Large intestine (tissue), 3 donors: ENCODE results near the gene MAOB. TPM values are rescaled to one million over a fixed set of nuclear protein-coding genes. Genes with fewer than 3 reads are reported as not detected.

Source experiments
- DNase-seq, 2 donors: peaks; one replicate each; pipeline versions ENCODE4 v3.0.0 to v3.0.0-alpha.2; 2013
- H3K27ac ChIP-seq: one replicate; pipeline ENCODE4 v1.5.1; 2013; ENCODE audit warnings: low read length
- H3K27me3 ChIP-seq: 2 replicates; pipeline ENCODE4 v1.6.1; 2013; ENCODE audit warnings: low read length; ENCODE audit not compliant: control insufficient read depth, insufficient read depth
- H3K36me3 ChIP-seq: 2 replicates; pipeline ENCODE4 v1.6.1; 2013; ENCODE audit warnings: low read length; ENCODE audit not compliant: control insufficient read depth, insufficient read depth
- H3K4me1 ChIP-seq: one replicate; pipeline ENCODE4 v1.6.1; 2013; ENCODE audit warnings: low read length; ENCODE audit not compliant: control insufficient read depth, insufficient read depth
- H3K4me3 ChIP-seq: one replicate; pipeline ENCODE4 v1.5.1; 2013; ENCODE audit warnings: low read length
- H3K9me3 ChIP-seq: one replicate; pipeline ENCODE4 v1.6.1; 2013; ENCODE audit warnings: mild to moderate bottlenecking, low read depth, low read length, moderate library complexity; ENCODE audit not compliant: control insufficient read depth
- WGBS: methylation state at CpG from one replicate; pipeline ENCODE4 v1.1.5; 2013; ENCODE audit warnings: low lambda C conversion rate; ENCODE audit not compliant: insufficient coverage; 5-methylcytosine and 5-hydroxymethylcytosine counted together
- polyA plus RNA-seq: library from polyadenylated mRNA; unstranded; fragments of 120-200 nt; gene quantifications from one replicate; pipeline ENCODE4 v1.2.1, GENCODE V29; 2013

The MAOB gene
- polyA plus RNA-seq, 1 donor, result 130 TPM

GRCh38 chrX:43836435-43837184 lies 45.6 kb downstream of the MAOB start:
- 0% methylated on average over 2 of the region's 3 CpGs for WGBS
- H3K4me1 ChIP-seq, result no peaks in the 10 kb centered on the region
- H3K4me3 ChIP-seq, result no peak overlapping the region
- H3K36me3 ChIP-seq, result peaks cover 4% of the 10 kb centered on the region
- H3K9me3 ChIP-seq, result no peaks in the 10 kb centered on the region
- DNase-seq, result peak in 1 of 2 donors; percentile 8
- no peaks in the 10 kb centered on the region for H3K27me3 ChIP-seq
- no peak overlapping the region for H3K27ac ChIP-seq

GRCh38 chrX:43835559-43835958 lies 46.7 kb downstream of the MAOB start:
- no peak overlapping the region for H3K4me3 ChIP-seq
- H3K36me3 ChIP-seq, result peaks cover 4% of the 10 kb centered on the region
- no CpG with 5 or more reads among the region's 1 CpG for WGBS
- no peaks in the 10 kb centered on the region for H3K4me1 ChIP-seq
- DNase-seq, result no peak
- no peaks in the 10 kb centered on the region for H3K27me3 ChIP-seq
- H3K9me3 ChIP-seq, result no peaks in the 10 kb centered on the region
- no peak overlapping the region for H3K27ac ChIP-seq

GRCh38 chrX:43827791-43828190 lies 54.5 kb downstream of the MAOB start:
- Histone ChIP-seq H3K27me3 (no peaks in the 10 kb centered on the region), H3K9me3 (no peaks in the 10 kb centered on the region), H3K27ac (no peak overlapping the region), H3K36me3 (peaks cover 5% of the 10 kb centered on the region), H3K4me3 (no peak overlapping the region), H3K4me1 (peaks cover 8% of the 10 kb centered on the region)
- DNase-seq, result no peak

GRCh38 chrX:43822014-43822413 lies 60.2 kb downstream of the MAOB start:
- no peaks in the 10 kb centered on the region for H3K9me3 ChIP-seq
- H3K4me3 ChIP-seq, result no peak overlapping the region
- no CpG with 5 or more reads among the region's 1 CpG for WGBS
- H3K27ac ChIP-seq, result no peak overlapping the region
- peaks cover 5% of the 10 kb centered on the region for H3K36me3 ChIP-seq
- H3K4me1 ChIP-seq, result peaks cover 4% of the 10 kb centered on the region
- no peaks in the 10 kb centered on the region for H3K27me3 ChIP-seq
- no peak for DNase-seq

GRCh38 chrX:43817444-43817843 lies 64.8 kb downstream of the MAOB start:
- no peaks in the 10 kb centered on the region for H3K9me3 ChIP-seq
- peaks cover 26% of the 10 kb centered on the region for H3K4me1 ChIP-seq
- no peaks in the 10 kb centered on the region for H3K27me3 ChIP-seq
- no CpG with 5 or more reads among the region's 3 CpGs for WGBS
- H3K27ac ChIP-seq, result peak overlapping the region; percentile 51
- no peak overlapping the region for H3K4me3 ChIP-seq
- H3K36me3 ChIP-seq, result no peaks in the 10 kb centered on the region
- DNase-seq, result peak; percentile 54 to 81

- Histone ChIP-seq H3K4me3 (no peak overlapping the region), H3K27ac (no peak overlapping the region), H3K36me3 (no peaks in the 10 kb centered on the region), H3K27me3 (no peaks in the 10 kb centered on the region), H3K4me1 (peaks cover 26% of the 10 kb centered on the region), H3K9me3 (no peaks in the 10 kb centered on the region)
- no peak for DNase-seq
- no CpG with 5 or more reads among the region's 2 CpGs for WGBS
These were observed 67.0 kb downstream of the MAOB start for GRCh38 chrX:43815209-43815608.

GRCh38 chrX:43813898-43814297 lies 68.4 kb downstream of the MAOB start:
- Histone ChIP-seq H3K9me3 (no peaks in the 10 kb centered on the region), H3K27ac (peak overlapping the region; percentile 73), H3K4me3 (no peak overlapping the region), H3K36me3 (no peaks in the 10 kb centered on the region), H3K4me1 (peaks cover 26% of the 10 kb centered on the region), H3K27me3 (no peaks in the 10 kb centered on the region)
- no peak for DNase-seq

- Histone ChIP-seq H3K27ac (peak overlapping the region; percentile 79), H3K4me1 (peaks cover 26% of the 10 kb centered on the region), H3K36me3 (no peaks in the 10 kb centered on the region), H3K9me3 (no peaks in the 10 kb centered on the region), H3K4me3 (no peak overlapping the region), H3K27me3 (no peaks in the 10 kb centered on the region)
- no CpG with 5 or more reads among the region's 2 CpGs for WGBS
- DNase-seq, result peak; percentile 61 to 79
These were observed 68.9 kb downstream of the MAOB start for GRCh38 chrX:43813319-43813718.

GRCh38 chrX:43809463-43809862 lies 72.8 kb downstream of the MAOB start:
- Histone ChIP-seq H3K4me1 (peaks cover 14% of the 10 kb centered on the region), H3K4me3 (no peak overlapping the region), H3K9me3 (no peaks in the 10 kb centered on the region), H3K27me3 (no peaks in the 10 kb centered on the region), H3K36me3 (no peaks in the 10 kb centered on the region), H3K27ac (no peak overlapping the region)
- no peak for DNase-seq

GRCh38 chrX:43808231-43808630 lies 74.0 kb downstream of the MAOB start:
- DNase-seq, result no peak
- Histone ChIP-seq H3K27ac (no peak overlapping the region), H3K4me1 (peaks cover 5% of the 10 kb centered on the region)

GRCh38 chrX:43805579-43805978 lies 76.7 kb downstream of the MAOB start:
- DNase-seq, result peak in 1 of 2 donors; percentile 5
- no peaks in the 10 kb centered on the region for H3K27me3 ChIP-seq
- peaks cover 2% of the 10 kb centered on the region for H3K36me3 ChIP-seq
- H3K9me3 ChIP-seq, result no peaks in the 10 kb centered on the region
- no CpG with 5 or more reads among the region's 2 CpGs for WGBS
- peak overlapping the region; percentile 7 for H3K27ac ChIP-seq
- no peaks in the 10 kb centered on the region for H3K4me1 ChIP-seq
- H3K4me3 ChIP-seq, result no peak overlapping the region

More at GRCh38 chrX:43808231-43808630, 74.0 kb downstream of the MAOB start:
- Histone ChIP-seq H3K27me3 (no peaks in the 10 kb centered on the region), H3K4me3 (no peak overlapping the region), H3K36me3 (no peaks in the 10 kb centered on the region), H3K9me3 (no peaks in the 10 kb centered on the region)
